ENCODE results near the gene PIM1. TPM values are rescaled to one million over a fixed set of nuclear protein-coding genes. Genes with fewer than 3 reads are reported as not detected.
A peak's percentile ranks its signal among the peaks of the same experiment; 100 is the strongest.

Gene PIM1
- total and polyA plus RNA-seq, 9 of the 15 experiments (the other 6 are each of a cell fraction or from before 2014, with no cell fraction given): 19.0 to 789 (median 212) TPM

DNA sequence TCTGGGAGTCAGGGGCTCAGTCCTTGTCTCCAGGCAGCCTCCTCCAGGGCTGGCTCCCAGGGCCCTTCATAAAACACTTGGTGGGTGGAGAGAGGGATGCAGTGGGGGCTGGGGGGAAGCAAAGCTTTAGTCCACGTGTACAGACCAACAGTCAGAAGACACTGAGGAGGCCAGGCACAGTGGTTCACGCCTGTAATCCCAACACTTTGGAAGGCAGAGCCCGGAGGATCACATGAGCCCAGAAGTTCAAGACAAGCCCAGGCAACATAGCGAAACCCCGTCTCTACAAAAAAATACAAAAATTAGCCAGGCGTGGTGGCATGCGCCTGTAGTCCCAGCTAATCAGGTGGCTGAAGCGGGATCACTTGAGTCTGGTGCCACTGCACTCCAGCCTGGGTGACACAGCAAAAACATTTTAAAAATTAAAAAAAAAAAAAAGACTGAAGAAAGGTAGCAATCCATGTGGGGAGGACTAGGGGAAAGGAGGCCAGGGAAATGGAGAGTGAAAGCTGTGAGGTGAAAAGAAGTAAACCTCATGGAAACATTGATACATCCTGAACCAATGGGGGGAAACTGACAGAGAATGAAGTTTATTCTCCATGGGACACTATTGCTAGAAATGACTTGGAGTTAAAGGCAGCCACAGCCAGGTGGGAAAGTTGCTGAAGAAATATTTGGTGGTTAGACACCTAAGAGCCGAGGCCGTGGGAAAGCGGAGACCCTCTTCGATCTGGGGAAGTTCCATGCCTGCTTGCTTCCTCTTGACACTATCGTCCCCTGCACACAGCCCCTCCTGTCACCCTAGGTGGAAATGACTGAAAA lies 35.4 kb downstream of the PIM1 start (continued):
- TF ChIP-seq, protein P1, sequence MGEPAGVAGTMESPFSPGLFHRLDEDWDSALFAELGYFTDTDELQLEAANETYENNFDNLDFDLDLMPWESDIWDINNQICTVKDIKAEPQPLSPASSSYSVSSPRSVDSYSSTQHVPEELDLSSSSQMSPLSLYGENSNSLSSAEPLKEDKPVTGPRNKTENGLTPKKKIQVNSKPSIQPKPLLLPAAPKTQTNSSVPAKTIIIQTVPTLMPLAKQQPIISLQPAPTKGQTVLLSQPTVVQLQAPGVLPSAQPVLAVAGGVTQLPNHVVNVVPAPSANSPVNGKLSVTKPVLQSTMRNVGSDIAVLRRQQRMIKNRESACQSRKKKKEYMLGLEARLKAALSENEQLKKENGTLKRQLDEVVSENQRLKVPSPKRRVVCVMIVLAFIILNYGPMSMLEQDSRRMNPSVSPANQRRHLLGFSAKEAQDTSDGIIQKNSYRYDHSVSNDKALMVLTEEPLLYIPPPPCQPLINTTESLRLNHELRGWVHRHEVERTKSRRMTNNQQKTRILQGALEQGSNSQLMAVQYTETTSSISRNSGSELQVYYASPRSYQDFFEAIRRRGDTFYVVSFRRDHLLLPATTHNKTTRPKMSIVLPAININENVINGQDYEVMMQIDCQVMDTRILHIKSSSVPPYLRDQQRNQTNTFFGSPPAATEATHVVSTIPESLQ (CRISPR knock-in tag; IDR thresholded peaks at IDR 0.05): no peak
- TF ChIP-seq, protein P2, sequence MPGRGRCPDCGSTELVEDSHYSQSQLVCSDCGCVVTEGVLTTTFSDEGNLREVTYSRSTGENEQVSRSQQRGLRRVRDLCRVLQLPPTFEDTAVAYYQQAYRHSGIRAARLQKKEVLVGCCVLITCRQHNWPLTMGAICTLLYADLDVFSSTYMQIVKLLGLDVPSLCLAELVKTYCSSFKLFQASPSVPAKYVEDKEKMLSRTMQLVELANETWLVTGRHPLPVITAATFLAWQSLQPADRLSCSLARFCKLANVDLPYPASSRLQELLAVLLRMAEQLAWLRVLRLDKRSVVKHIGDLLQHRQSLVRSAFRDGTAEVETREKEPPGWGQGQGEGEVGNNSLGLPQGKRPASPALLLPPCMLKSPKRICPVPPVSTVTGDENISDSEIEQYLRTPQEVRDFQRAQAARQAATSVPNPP (IDR thresholded peaks at IDR 0.05; ENCODE audit: borderline replicate concordance, insufficient read depth, insufficient read length): no peak
- TF ChIP-seq ZFX (CRISPR knock-in tag; IDR thresholded peaks at IDR 0.05) (0 out of 2 replicates have a peak, but pooled peaks have one; percentile 15), TAF7 (tag; IDR thresholded peaks at IDR 0.05) (no peak; the same call in 1 of the 2 replicates), NCOA1 (IDR thresholded peaks at IDR 0.05; ENCODE audit: low read depth) (no peak), SP1 (CRISPR knock-in tag; IDR thresholded peaks at IDR 0.05) (no peak), TAF15 (IDR thresholded peaks at IDR 0.05; ENCODE audit: low read depth, low read length) (no peak), BRD4 (IDR thresholded peaks at IDR 0.05) (no peak), EZH2 (IDR thresholded peaks at IDR 0.05; ENCODE audit: borderline replicate concordance, low read depth, low read length) (no peak), ZNF764 (CRISPR knock-in tag; IDR thresholded peaks at IDR 0.05; ENCODE audit: low read depth) (no peak), ZZZ3 (IDR thresholded peaks at IDR 0.05) (no peak), NUFIP1 (IDR thresholded peaks at IDR 0.05; ENCODE audit: partially characterized antibody) (peak; percentile 12), NCOA2 (IDR thresholded peaks at IDR 0.05; ENCODE audit: partially characterized antibody in 2 of 2) (no peak), POLR2B (IDR thresholded peaks at IDR 0.05; ENCODE audit: low read depth, partially characterized antibody) (no peak), SMARCC2 (IDR thresholded peaks at IDR 0.05; ENCODE audit: low read depth) (no peak), KLF13 (tag; IDR thresholded peaks at IDR 0.05; ENCODE audit: borderline replicate concordance, low read depth) (no peak)
- TF ChIP-seq, protein P3, sequence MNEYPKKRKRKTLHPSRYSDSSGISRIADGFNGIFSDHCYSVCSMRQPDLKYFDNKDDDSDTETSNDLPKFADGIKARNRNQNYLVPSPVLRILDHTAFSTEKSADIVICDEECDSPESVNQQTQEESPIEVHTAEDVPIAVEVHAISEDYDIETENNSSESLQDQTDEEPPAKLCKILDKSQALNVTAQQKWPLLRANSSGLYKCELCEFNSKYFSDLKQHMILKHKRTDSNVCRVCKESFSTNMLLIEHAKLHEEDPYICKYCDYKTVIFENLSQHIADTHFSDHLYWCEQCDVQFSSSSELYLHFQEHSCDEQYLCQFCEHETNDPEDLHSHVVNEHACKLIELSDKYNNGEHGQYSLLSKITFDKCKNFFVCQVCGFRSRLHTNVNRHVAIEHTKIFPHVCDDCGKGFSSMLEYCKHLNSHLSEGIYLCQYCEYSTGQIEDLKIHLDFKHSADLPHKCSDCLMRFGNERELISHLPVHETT (CRISPR knock-in tag; conservative IDR thresholded peaks at IDR 0.05 in 1 of 2, IDR thresholded peaks at IDR 0.05 in 1 of 2): peak in 1 of 2 experiments; percentile 12; a peak in 1 of 4 replicates
- TF ChIP-seq, protein P4, sequence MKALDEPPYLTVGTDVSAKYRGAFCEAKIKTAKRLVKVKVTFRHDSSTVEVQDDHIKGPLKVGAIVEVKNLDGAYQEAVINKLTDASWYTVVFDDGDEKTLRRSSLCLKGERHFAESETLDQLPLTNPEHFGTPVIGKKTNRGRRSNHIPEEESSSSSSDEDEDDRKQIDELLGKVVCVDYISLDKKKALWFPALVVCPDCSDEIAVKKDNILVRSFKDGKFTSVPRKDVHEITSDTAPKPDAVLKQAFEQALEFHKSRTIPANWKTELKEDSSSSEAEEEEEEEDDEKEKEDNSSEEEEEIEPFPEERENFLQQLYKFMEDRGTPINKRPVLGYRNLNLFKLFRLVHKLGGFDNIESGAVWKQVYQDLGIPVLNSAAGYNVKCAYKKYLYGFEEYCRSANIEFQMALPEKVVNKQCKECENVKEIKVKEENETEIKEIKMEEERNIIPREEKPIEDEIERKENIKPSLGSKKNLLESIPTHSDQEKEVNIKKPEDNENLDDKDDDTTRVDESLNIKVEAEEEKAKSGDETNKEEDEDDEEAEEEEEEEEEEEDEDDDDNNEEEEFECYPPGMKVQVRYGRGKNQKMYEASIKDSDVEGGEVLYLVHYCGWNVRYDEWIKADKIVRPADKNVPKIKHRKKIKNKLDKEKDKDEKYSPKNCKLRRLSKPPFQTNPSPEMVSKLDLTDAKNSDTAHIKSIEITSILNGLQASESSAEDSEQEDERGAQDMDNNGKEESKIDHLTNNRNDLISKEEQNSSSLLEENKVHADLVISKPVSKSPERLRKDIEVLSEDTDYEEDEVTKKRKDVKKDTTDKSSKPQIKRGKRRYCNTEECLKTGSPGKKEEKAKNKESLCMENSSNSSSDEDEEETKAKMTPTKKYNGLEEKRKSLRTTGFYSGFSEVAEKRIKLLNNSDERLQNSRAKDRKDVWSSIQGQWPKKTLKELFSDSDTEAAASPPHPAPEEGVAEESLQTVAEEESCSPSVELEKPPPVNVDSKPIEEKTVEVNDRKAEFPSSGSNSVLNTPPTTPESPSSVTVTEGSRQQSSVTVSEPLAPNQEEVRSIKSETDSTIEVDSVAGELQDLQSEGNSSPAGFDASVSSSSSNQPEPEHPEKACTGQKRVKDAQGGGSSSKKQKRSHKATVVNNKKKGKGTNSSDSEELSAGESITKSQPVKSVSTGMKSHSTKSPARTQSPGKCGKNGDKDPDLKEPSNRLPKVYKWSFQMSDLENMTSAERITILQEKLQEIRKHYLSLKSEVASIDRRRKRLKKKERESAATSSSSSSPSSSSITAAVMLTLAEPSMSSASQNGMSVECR (CRISPR knock-in tag; IDR thresholded peaks at IDR 0.05): no peak
